ENCODE results near the gene FCHO2.

GRCh38 chr5:73037545-73037944 is 81.7 kb downstream of the FCHO2 start:
- TF ChIP-seq POLR2A (IDR thresholded peaks at IDR 0.05), result no peak
- TF ChIP-seq CTCF (IDR thresholded peaks at IDR 0.05), result no peak
